HG03039 (cell line): ENCODE results near the gene JDP2.

Experiments
- ATAC-seq: cut with Tn5 transposase; IDR thresholded peaks from one replicate; pipeline ENCODE4 v1.9.1; 2021; ENCODE audit warnings: mild to moderate bottlenecking, moderate library complexity; ENCODE audit not compliant: unreplicated experiment

JDP2 gene

DNA sequence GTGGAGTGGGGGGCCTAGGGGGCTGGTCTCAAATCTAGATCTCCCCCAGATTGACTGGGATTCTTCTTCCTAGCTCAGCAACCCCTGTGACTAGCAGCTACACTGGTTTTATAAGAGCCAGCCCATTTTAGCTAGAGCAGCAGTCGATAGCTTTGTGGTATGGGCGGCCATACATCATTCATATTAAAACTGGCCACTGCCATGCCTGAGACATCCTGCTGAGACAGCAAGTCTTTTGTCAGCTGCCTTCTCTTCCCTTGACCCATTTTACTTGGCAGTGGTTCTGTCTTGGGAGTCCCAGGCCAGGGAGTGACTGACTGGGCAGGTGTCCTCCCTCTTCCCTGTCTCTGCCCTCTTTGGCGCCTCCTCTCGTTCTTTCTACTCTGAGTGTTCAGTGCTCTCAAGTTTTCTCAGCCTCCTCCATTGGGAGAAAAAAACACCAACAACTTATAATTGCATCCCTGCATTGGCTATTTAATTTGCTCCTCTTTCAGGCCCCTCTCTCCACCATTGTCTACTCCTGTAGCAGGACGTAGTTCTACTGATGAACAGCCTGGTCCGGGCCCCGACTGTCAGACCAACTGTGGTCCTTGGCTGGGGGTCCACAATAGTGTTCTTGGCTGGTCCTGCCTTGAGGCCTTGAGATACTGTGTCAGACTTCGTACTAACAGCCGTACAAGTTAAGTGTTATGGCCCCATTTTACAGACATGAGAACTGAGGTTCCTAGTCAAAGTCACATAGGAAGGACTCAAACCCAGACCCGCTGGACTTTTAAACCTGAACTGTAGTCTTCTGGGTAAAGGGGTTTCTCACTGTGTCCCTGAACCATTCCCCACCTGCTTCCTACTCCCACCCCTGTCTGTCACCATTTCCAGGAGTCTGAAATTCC, 18.3 kb upstream of the JDP2 start:
- no peak for ATAC-seq

DNA sequence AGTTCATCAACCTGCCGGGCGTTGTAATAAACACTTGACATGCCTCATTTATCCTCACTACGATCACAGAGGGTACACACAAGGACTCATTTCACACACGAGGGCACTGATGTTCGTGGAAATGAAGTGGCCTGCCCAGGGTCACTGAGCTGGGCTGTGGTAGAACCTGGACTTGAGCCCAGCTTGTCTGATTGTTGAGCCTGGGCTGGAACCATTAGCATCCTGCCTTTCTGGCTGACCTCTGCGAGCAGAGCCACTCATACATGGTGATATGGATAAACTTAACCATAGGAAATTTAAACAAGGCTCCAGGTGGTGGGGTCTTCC, 16.6 kb upstream of the JDP2 start:
- no peak for ATAC-seq

DNA sequence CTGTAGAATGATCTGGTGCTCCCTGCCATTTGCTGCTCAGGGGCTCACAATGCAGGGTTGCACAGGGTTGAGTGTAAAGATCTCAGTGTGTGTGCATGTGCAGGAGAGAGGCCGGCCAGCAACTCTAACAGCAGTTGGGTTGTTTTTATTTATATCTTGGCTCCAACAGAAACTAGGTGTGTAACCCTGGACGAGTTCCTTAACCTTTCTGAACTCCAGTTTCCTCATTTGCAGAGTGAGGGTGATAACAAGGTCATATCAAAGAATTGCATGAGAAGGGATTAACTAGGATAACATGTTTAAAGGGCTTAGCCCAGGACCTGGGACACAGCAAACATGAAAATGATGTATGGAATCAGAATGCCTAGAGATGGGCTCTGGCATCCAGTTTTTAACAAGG, 14.8 kb upstream of the JDP2 start:
- ATAC-seq, result no peak

DNA sequence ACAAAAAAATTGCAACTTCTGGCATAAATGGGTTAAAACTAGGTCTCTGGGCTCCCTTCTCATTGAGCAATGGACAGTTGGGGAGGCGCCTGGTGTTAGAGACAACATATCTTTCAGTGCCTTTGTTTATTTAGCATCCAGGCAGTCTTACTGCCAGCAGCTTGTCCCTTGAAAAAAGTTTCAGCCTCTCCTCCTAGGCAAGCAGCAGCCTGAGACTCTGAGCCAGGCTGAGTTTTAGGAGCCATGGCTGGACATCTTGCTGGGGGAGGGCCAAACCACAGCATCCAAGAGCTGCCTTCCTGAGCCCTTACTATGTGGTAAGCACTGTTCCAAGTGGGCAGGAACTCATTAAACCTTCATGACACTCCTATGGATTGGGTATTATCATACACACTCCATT, 10.1 kb upstream of the JDP2 start:
- ATAC-seq, result no peak

DNA sequence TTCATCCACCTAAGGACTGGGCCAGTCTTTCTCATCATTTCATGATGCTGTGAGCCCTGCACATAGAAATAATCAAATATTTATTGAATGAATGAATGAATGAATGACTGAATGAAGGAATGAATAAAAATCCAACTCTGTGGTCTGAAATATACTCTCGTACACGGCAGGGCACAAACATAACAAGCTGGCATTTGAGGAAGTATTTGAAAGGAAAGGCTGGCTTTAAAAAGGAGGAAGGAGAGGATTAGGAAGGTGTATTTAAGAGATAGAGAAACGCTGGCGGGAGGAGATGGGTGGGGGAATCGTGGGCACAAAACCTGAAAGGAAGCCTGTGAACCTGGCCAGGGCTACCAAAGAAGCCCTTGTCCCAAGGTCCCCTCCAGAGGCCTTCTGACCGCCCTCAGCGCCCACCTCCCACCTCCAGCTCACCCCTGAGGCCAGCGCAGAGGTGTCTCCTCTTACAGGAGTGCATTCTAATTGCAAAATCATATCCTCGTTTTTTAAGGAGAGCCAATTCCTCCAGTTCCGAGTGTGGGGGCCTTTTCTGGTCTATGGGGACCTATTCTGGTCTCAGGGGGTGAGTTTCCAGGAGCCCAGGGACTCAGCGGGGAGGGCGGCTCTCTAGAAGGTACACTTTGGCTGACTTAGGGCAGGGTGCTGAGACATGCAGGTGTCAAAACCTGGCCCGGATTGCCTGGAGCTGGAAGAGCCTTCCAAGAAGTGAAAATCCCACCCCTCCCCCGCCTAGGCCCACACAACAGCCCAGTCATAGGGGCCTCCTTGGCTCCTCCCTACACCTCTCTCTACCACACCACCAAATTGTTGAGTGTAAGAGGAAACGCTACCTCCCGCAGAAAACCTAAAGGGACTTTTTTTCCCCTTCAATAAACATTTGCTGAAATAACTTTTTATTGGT, 8.7 kb upstream of the JDP2 start:
- no peak for ATAC-seq

DNA sequence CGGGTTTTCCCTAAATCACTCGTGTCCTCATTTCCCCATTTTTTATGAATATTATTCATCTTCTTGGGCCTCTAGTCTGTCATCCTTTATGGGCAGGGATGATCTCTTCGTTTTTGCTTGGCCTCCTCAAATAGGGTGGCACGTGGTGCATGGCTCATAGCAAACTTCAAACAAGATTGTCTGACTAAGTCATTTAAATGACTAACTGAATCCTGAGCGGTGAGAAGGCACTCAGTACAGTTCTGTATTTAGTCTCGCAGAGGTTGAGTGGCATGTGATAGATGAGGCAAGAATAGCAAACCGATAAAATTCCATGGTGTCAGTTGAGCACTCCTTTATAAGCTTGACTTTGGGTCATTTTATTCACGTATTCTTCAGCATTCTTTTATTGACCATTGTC, 5.7 kb upstream of the JDP2 start:
- ATAC-seq, result no peak

DNA sequence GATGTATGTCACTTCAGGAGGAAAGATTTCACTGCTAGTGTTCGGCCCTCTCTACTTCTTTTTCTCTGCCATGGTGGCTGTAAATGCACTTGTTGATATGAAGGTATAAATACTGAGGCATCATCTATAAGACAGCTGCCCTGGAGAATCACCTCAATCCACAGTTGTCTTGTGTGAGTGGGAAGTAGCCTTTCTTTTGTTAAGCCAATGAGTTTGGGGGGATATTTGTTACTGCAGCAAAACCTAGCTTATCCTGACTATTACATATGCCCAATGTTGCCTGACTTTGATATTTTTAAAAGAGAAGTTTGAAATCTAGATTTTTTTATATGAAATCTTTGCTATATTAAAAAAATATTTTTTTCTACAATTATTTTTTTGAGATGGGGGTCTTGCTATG, 3.3 kb upstream of the JDP2 start:
- no peak for ATAC-seq

DNA sequence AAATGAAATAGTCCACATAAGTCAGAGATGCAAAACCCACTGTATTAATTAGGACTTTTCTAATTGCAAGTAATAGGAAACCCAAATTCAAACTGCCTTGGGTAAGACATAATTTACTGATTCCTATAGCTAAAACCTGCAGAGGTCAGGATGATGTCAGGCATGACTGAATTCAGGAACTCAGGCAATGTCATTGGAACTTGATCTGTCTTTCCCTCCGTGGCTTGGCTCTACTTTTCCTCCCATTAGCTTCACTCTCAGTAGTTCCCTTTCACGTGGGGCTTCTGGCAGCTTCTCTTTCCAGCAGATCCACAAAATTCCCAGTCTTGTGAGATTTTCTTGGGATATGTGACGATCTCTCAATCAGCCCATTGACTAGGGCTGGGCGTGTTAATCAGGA, 2.4 kb upstream of the JDP2 start:
- no peak for ATAC-seq

DNA sequence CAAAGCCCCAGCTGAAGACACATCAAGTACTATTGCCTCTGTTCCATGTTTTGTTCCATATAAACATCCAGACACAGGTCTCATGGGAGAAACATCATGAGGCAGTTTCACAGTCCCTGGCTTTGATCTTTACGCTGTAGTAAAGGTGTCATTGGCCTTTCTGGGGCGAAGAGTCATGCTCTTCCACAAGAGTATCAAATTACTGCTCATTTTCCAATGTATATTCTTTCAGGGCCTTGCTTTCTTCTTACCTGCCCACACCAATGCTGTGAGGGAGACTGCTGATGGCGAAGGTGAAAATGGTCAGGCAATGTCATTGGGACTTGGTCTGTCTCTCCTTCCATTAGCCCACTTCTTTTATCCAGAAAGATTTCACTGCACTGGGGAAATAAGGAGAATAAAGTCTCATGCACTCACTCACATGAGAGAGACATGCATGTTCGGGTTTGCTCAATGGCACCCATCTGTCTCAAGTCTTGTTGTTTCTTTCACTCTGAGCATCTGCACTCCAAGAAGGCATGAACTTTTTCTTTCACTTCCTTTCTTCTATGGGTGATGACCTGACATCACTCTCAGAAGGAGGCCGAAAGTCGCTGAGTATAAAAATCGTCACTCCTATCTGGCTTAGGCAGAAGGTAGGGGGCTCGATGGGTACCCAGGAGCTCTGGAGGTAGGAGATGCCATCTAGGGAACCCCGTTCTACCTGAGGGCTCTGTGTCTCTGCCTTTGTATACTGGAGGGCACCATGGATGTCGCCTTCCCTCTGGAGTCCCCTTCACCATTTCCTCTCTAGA, 1.3 kb upstream of the JDP2 start:
- ATAC-seq, result peak; percentile 35

DNA sequence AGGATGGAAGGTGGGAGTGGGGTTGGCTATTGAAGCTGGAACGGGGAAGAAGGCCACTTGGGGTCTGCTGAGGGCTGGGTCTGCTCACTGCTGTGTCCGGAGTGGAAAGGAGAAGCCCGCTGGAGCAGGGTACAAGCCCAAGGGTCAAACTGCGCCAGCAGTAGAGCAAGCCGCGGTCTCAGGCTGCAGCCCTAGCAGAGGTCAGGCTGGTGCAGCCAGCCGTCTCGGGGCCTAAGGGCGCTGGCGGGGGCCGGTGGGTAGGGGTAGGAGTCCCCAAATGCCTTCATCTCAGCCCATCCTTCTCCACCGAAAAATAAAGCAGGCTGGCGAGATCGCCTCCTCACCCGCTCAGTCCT, 718 bp upstream of the JDP2 start:
- ATAC-seq, result peak; percentile 26

DNA sequence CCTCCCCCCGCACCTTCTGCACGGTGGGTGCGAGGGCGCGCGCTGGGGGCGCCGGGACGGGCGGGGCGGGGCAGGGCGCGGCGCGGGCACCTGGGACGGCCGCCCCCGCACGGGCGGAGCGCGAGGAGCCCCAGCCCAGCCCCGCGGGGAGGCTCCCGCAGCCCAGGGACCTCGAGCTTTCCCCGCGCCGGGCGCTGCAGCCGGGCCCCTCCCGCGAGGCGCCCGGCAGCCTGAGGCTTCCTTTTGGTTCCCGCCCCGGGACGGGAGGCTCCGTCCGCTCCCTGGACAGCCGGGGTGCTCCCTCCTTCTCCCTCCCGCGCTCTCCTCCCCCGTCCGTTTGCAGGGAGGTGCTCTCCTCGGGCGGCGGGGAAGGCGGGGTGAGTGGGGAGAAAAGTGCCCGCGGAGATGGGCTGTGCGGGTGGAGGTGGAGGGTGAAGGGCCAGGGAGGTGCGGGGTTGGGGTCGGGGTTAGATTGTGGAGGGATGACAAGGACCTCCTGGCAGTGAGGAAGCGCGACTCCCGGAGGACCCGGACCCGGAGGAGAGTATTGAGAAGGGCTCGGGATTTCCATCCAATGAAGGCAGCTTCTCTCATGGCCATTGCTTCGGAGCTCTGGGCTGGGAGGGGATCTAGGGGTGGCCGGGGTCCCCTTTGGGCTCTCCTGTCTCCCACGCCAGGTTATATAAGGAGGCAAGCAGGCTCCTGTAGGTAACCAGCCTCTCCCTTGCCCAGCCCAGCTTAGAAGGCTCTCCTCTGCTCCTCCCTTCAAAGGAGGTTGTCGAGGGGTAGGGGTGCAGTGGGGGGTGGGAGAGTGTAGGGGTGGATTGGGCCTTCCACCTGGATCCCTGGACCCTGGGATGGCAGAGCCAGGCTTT, 645 bp downstream of the JDP2 start:
- peak; percentile 20 for ATAC-seq

DNA sequence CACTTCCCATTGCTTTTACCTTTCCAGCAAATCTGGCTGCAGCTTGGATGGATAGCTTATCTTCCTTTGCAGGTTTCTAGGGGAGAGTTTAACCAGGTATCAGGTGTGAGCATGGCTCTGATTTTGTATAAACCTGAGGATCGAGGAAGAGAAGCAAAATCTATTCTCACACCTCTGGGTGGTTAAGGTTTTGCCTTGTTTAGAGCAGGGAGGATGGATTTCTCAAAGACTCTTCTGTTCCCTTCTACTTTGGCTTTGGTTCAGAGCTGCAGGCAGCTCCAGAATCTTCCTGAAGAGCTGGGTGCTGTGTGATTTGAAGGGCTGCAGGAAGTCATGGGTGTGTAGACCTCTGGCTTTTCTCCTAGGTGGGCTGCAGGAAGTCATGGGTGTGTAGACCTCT, 1.7 kb downstream of the JDP2 start:
- no peak for ATAC-seq

DNA sequence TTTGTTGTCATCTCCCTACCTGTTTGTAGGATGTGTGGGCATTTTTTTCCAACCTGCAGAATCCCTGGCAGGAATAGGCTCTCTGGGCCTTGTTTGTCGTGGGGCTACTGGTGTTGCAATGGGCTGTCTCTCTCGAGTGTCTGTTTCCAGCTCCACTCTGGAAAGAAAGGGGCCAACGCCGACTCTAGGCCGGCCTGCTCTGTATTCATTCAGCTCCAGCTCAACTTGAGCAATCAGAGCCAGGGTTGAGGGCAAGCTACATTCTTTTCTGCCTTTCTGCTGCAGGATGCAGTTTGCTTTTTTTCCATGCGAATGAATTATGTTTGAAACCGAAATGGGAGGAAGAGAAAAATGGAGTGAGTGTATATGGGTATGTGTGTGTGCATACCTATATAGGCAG, 2.3 kb downstream of the JDP2 start:
- no peak for ATAC-seq

DNA sequence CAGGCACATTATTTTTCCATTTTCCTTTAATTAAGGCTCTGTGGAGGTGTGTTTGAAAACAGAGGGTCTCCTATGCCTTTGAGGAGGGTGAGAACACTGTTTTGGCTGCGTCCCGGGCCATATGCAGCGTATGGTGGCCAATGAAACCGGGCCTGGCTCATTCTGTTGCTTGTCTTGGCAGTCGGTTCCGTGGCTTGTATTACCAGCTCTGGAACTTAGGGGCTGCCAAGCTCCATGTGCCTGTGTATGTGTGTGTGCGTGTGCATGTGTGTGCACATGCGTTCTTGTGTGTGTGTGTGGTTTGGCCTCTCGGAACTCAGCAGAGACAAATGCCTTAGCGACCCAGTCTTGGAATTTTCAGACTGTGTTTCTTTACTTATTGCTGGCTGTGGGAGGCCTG, 2.7 kb downstream of the JDP2 start:
- no peak for ATAC-seq

DNA sequence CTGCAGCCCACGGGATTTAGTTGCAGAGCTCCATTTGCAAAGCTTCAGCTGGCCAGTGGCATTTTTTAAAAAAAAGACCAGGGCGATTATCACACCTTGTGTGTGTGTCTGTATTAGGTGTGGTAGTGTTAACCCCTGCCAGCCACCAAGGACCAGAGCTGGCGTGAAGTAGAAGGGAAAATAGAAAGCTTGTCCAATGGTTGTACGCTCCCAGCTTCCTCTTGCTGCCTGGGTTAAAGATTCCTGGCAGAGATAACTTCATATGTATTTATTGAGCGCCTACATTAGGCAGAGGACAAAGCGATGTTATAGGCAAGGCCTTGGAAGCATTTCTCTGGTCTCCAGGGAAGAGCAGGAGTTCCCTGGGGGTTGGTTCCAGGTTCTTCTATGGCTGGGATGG, 3.2 kb downstream of the JDP2 start:
- ATAC-seq, result no peak

DNA sequence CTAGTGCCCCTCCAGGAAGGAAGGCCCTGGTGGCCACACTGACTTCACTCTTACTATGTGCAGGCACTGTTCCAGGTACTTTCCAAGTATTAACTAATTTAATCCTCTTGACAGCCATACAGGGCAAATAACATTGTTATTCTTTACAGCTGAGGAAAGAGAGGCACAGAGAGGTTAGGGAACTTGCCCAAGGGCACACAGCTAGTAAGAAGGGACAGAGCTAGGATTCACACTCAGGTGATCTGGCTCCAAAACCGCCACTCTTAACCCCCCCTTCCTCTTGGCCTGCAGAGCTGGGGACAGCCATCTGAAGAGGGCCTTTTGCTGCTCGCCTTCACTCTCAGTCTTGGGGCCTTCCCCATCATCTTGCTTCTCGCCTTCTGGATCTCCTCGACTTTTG, 4.0 kb downstream of the JDP2 start:
- no peak for ATAC-seq

DNA sequence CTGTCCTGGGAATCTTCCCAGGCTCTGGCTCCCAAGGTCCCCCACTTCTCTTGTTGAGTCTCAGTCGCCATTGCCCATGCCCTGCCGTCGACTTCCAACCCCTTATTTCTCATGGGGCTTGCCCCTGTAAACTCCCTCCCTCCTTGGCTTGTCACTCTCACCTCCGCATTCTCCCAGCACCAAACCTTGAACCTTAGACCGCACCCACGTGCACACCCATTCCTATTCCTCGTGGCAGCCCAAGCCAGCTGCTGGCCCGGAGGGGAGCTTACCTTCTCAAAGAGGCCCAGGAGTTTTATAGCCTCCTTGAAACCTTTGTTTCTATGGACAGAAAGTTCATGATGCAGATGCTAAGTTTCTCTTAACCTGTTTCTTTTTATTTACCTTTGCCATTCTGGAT, 4.6 kb downstream of the JDP2 start:
- ATAC-seq, result no peak

DNA sequence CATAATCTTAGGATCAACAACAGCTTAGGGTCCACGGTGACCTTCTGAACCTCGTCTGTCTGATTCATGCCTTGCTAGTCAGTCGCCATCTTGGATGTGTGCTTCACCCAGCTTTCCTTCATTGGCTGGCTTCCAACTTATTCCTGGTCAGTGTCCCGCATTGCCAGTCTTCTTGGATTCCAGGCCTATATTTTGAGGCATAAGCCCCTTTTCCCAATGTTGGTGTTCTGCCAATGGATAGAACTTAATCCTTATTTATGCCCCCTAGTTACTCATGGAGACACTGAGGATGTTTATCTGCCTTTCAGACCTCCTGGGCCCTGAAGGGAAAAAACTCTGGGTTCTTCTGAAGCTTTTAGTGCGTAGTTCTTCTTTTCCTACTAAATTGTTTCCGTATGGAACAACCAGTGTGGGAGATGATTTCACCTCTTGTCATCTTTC, 5.8 kb downstream of the JDP2 start:
- ATAC-seq, result no peak

DNA sequence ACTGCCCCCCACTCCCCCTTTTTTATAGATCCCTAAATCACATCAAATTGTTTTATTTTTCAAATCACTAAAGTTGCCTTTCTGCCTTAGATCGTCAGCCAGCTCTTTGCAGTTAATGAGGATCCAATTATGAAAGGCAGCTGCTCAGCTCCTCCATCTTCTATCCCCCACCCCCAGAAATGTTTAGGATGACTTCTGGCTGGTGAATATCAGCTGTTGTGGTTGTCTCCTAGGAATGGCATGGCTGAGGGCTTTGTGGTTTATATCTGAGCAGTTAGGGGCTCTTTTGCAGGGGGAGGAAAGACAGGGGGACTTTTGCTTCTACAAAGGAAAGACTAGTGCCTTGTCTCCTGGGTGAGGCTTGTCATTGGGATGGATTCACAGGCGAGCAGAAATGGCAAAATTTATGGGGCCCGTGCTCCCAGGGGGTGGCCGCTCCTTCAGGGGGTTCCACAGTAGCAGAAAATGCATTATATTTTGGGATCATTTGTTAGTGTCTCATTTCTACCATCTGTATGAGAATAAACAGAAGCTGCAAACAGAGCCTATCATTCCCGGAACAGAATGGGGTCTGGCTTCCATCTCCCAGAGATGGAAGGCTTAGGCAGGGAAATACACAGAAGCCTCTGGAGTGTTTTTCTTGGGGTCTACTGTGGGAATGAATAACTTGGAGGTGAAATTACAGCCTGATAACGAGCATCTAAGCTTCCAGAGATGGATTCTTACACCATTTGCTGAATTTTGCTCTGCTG, 6.5 kb downstream of the JDP2 start:
- no peak for ATAC-seq

DNA sequence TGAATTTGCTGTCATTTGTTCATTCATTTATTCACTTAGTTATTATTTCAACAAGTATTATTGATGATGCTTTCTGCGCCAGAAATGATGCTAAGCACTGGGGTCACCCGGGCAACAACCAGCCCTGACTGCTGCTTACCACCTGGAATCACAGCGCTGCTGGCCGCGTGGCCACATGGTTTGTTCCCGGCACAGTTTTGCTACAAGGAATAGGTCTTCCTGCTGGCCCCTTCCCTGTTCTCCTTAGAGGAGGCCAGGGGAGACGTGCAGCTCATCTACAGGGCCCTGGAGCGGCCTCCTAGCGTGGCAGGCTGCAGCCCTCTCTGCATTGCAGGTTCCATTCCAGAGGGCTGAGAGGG, 7.0 kb downstream of the JDP2 start:
- ATAC-seq, result no peak
